BJ (cell line): Measurements from ENCODE around the gene TUBA3E. TPM values are rescaled to one million over a fixed set of nuclear protein-coding genes. Genes with fewer than 3 reads are reported as not detected.
"Not testable (repeated sequence)": the region's sequence is repeated elsewhere in the genome, so short reads cannot be mapped to it uniquely, and the experiment has no call there.

Experiments
- CTCF ChIA-PET: fragments of 350-600 bp; formaldehyde crosslinking; extraction: SDS; loops from one replicate; lab custom pipeline; 2021; ENCODE audit warnings: antibody characterized with exemption, inconsistent platforms; lab: Yijun Ruan, JAX
- POLR2A ChIA-PET: fragments of 300-600 bp; sonication (Branson Sonifier 250); formaldehyde crosslinking; extraction: SDS; loops from one replicate; lab custom pipeline; 2021; ENCODE audit warnings: antibody characterized with exemption; lab: Charles Lee
- DNase-seq: peaks from one replicate; pipeline ENCODE4 v3.0.0-alpha.2; 2011; ENCODE audit warnings: low read depth
- H3K27me3 ChIP-seq: 2 replicates; pipeline ENCODE4 v1.6.0; 2011; ENCODE audit warnings: low read length; ENCODE audit not compliant: control insufficient read depth, insufficient read depth
- H3K36me3 ChIP-seq: 2 replicates; pipeline ENCODE4 v1.5.1; 2011; ENCODE audit warnings: low read length; ENCODE audit not compliant: control insufficient read depth, insufficient read depth
- H3K4me3 ChIP-seq: 2 replicates; pipeline ENCODE4 v1.5.1; 2011; ENCODE audit warnings: low read depth, mild to moderate bottlenecking, control low read depth, low read length
- CTCF ChIP-seq: IDR thresholded peaks from 2 replicates; pipeline ENCODE4 v1.5.1; 2011; ENCODE audit warnings: low read depth, mild to moderate bottlenecking, control low read depth, inconsistent platforms, low read length, moderate library complexity; ENCODE audit not compliant: insufficient read depth
- polyA plus RNA-seq: library from polyadenylated mRNA; depleted of rRNA; stranded (reverse); fragments of >200 nt; gene quantifications from 2 replicates; pipeline ENCODE4 v1.2.3, GENCODE V29; 2011

TUBA3E gene
- polyA plus RNA-seq, 1 experiment: not detected

GRCh38 chr2:130169896-130170295 is 28.3 kb downstream of the TUBA3E start:
- ChIA-PET POLR2A (interaction anchor here (0.6 kb wide), 1 partner anchor 819 kb away, joined by 7 read pairs; no protein-coding TSS in a partner anchor), CTCF (interaction anchor here (1.2 kb wide), 2 partner anchors 11 to 14 kb away, joined by 3 read pairs; partner anchors contain the start of gene SMPD4)
- DNase-seq: no peak
- Histone ChIP-seq H3K27me3 (no peaks in the 10 kb centered on the region), H3K4me3 (no peak overlapping the region), H3K36me3 (peaks cover 19% of the 10 kb centered on the region)
- no peak for TF ChIP-seq CTCF

GRCh38 chr2:130169163-130169562 is 29.1 kb downstream of the TUBA3E start:
- POLR2A ChIA-PET: interaction anchor here (0.6 kb wide), 1 partner anchor 818 kb away, joined by 7 read pairs; no protein-coding TSS in a partner anchor
- not testable (repeated sequence) for DNase-seq, H3K4me3 ChIP-seq, H3K27me3 ChIP-seq
- CTCF ChIA-PET: interaction anchor here (0.9 kb wide), 1 partner anchor 13 kb away, joined by 3 read pairs; no protein-coding TSS in a partner anchor
- H3K36me3 ChIP-seq: peaks cover 17% of the 10 kb centered on the region

GRCh38 chr2:130166611-130167010 is 31.6 kb downstream of the TUBA3E start:
- H3K27me3 ChIP-seq, H3K4me3 ChIP-seq, POLR2A ChIA-PET, CTCF ChIA-PET, DNase-seq: not testable (repeated sequence)
- H3K36me3 ChIP-seq: peaks cover 19% of the 10 kb centered on the region

- Histone ChIP-seq H3K27me3 (no peaks in the 10 kb centered on the region), H3K36me3 (peaks cover 17% of the 10 kb centered on the region), H3K4me3 (no peak overlapping the region)
- CTCF ChIA-PET: no interaction called here
- POLR2A ChIA-PET: no interaction called here
- TF ChIP-seq CTCF: no peak
- DNase-seq: no peak
Measured at GRCh38 chr2:130165293-130166016, 32.8 kb downstream of the TUBA3E start.

- CTCF ChIA-PET: interaction anchor here (0.9 kb wide), 1 partner anchor 18 kb away, joined by 5 read pairs; the partner anchor contains the start of gene SMPD4
- DNase-seq: no peak
- POLR2A ChIA-PET: interaction anchor here (0.7 kb wide), 1 partner anchor 16 kb away, joined by 3 read pairs; no protein-coding TSS in a partner anchor
- no peak for TF ChIP-seq CTCF
- H3K4me3 ChIP-seq: no peak overlapping the region
- H3K27me3 ChIP-seq: no peaks in the 10 kb centered on the region
- H3K36me3 ChIP-seq: peaks cover 15% of the 10 kb centered on the region
Measured at GRCh38 chr2:130162968-130163367, 35.3 kb downstream of the TUBA3E start.

GRCh38 chr2:130162486-130162885 is 35.8 kb downstream of the TUBA3E start:
- DNase-seq, H3K4me3 ChIP-seq, POLR2A ChIA-PET, CTCF ChIA-PET, H3K27me3 ChIP-seq: not testable (repeated sequence)
- H3K36me3 ChIP-seq: peaks cover 12% of the 10 kb centered on the region

- H3K27me3 ChIP-seq, DNase-seq, POLR2A ChIA-PET, CTCF ChIA-PET, H3K4me3 ChIP-seq: not testable (repeated sequence)
- H3K36me3 ChIP-seq: peaks cover 11% of the 10 kb centered on the region
Measured at GRCh38 chr2:130160838-130161705, 37.2 kb downstream of the TUBA3E start.
